Immature natural killer cell (primary cell): Measurements from ENCODE around the gene OR7G1. TPM values are rescaled to one million over a fixed set of nuclear protein-coding genes. Genes with fewer than 3 reads are reported as not detected.

Experiments used
- DNase-seq, 3 donors: peaks; one replicate each; pipeline ENCODE4 v3.0.0; 2022; ENCODE audit warnings: mixed read lengths in 1 of 3
- H3K27ac Mint-ChIP-seq, 6 donors: one replicate each; pipeline ENCODE4 v1.8.0; 2020; ENCODE audit warnings: mixed read lengths in 6 of 6, mild to moderate bottlenecking in 5 of 6, inconsistent platforms in 4 of 6, moderate library complexity in 3 of 6
- H3K27me3 Mint-ChIP-seq, 3 donors: one replicate each; pipeline ENCODE4 v1.8.0; 2020 to 2021; ENCODE audit warnings: low read depth in 3 of 3, mild to moderate bottlenecking in 3 of 3, mixed read lengths in 3 of 3, moderate library complexity in 3 of 3, inconsistent platforms in 1 of 3
- H3K36me3 Mint-ChIP-seq, 3 donors: one replicate each; pipeline ENCODE4 v1.8.0; 2020; ENCODE audit warnings: mixed read lengths in 3 of 3, inconsistent platforms in 2 of 3, mild to moderate bottlenecking in 2 of 3
- H3K4me1 Mint-ChIP-seq, 2 donors: one replicate each; pipeline ENCODE4 v1.8.0; 2020; ENCODE audit warnings: inconsistent platforms in 2 of 2, mild to moderate bottlenecking in 2 of 2, mixed read lengths in 2 of 2, moderate library complexity in 1 of 2
- H3K4me3 Mint-ChIP-seq, 5 donors: one replicate each; pipeline ENCODE4 v1.8.0; 2020; ENCODE audit warnings: mild to moderate bottlenecking in 5 of 5, mixed read lengths in 5 of 5, inconsistent platforms in 3 of 5, moderate library complexity in 3 of 5
- H3K9me3 Mint-ChIP-seq, 6 donors: one replicate each; pipeline ENCODE4 v1.8.0; 2020; ENCODE audit warnings: mild to moderate bottlenecking in 6 of 6, mixed read lengths in 6 of 6, inconsistent platforms in 4 of 6, moderate library complexity in 3 of 6
- polyA plus RNA-seq, 3 donors: library from polyadenylated mRNA; unstranded; fragments of 300-500 nt; fragmentation: Illumina TruSeq; gene quantifications; one replicate each; pipeline ENCODE4 v1.2.3, GENCODE V29; 2021

OR7G1 gene, protein sequence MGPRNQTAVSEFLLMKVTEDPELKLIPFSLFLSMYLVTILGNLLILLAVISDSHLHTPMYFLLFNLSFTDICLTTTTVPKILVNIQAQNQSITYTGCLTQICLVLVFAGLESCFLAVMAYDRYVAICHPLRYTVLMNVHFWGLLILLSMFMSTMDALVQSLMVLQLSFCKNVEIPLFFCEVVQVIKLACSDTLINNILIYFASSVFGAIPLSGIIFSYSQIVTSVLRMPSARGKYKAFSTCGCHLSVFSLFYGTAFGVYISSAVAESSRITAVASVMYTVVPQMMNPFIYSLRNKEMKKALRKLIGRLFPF
- not detected for polyA plus RNA-seq

DNA sequence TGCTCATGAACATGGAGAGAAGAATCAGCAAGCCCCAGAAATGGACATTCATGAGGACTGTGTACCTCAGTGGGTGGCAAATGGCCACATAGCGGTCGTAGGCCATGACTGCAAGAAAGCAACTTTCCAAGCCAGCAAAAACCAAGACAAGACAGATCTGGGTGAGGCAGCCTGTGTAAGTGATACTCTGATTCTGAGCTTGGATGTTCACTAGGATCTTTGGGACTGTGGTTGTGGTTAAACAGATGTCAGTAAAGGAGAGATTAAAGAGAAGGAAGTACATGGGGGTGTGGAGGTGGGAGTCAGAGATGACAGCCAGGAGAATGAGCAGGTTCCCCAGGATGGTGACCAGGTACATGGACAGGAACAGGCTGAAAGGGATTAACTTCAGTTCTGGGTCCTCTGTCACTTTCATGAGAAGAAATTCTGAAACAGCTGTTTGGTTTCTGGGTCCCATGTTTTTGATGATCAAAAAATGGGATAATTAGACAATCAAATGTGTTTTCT, at the start of gene OR7G1:
OR7G1 (minus strand) TSS at position 457 of the 507 bp plus-strand sequence; CDS start at position 457, 0 bp downstream.
- H3K27ac Mint-ChIP-seq = no peak within 1 kb of the TSS
- peaks cover 2 to 11% (median 5%) of the 10 kb centered on the region in 3 donors for H3K27me3 Mint-ChIP-seq
- no peak for DNase-seq
- no peak within 1 kb of the TSS for H3K4me3 Mint-ChIP-seq
- no peaks in the 10 kb centered on the region for H3K9me3 Mint-ChIP-seq
- no peaks in the 10 kb centered on the region for H3K36me3 Mint-ChIP-seq
- H3K4me1 Mint-ChIP-seq = no peaks in the 10 kb centered on the region

DNA sequence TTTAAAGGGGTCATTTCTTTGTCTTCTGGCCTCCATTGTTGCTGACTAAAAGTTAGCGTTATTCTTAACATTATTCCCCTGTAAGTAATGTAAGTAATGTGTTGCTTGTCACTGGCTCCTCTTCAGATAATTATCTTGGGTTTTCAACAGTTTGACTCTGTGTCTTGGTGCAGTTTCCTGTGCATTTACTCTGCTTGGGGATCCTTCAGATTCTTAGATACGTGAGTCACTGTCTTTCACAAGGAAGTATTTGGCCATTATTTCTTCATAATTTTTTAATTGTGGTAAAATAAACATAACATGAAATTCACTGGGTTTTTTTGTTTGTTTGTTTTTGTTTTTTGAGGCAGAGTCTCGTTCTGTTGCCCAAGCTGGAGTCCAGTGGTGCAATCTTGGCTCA, 49.7 kb upstream of the OR7G1 start:
- peaks cover 0 to 2% (median 0%) of the 10 kb centered on the region in 3 donors for H3K27me3 Mint-ChIP-seq
- no peak overlapping the region for H3K27ac Mint-ChIP-seq
- DNase-seq = no peak
- H3K36me3 Mint-ChIP-seq = peaks cover 33 to 59% (median 53%) of the 10 kb centered on the region in 3 donors
- H3K4me3 Mint-ChIP-seq = no peak overlapping the region
- peaks cover 0 to 1% of the 10 kb centered on the region in 2 donors for H3K4me1 Mint-ChIP-seq
- H3K9me3 Mint-ChIP-seq = no peaks in the 10 kb centered on the region

DNA sequence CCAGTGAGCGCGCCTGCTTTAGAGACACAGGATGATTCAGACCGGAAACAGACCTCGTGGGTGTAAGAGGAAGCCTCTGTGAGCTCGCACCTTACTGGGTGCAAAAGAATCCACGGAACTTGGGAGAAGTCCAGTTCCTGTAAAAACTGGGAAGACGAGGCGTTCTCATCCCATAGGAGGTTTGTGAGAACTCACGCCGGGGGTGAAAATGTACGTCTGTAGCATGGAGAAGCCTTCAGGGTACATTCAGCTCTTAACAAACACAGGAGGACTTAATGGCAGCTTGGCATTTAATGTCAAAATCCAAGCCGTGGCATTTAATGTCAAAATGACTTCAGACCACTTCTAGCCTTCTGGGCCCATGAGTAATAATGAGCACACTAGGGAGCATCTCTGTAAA, 45.9 kb upstream of the OR7G1 start:
- H3K4me3 Mint-ChIP-seq = no peak overlapping the region
- peaks cover 0 to 1% of the 10 kb centered on the region in 2 donors for H3K4me1 Mint-ChIP-seq
- no peak overlapping the region for H3K27ac Mint-ChIP-seq
- no peak for DNase-seq
- H3K9me3 Mint-ChIP-seq = no peaks in the 10 kb centered on the region
- H3K36me3 Mint-ChIP-seq = peaks cover 45 to 68% (median 61%) of the 10 kb centered on the region in 3 donors
- peaks cover 0 to 3% (median 2%) of the 10 kb centered on the region in 3 donors for H3K27me3 Mint-ChIP-seq

DNA sequence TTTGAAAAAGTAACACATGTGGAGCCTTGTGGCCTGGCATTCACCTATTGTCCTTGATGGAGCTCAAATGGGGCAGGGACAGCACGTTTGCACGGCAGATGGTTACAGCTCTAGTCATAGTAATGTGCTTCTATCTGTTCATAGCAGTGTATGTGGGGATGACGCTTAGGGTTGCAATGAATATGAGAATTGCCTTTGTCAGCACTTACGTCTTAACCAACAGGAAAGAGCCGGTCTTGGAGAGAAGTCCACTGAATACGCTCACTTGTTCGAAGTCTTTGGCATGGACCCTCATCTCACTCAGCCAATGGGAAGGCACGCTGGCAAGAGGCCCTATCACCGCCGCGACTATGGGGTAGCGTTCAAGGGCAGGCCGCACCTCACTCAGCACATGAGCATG, 44.3 kb upstream of the OR7G1 start:
- no peak for DNase-seq
- Mint-ChIP-seq H3K4me1 (peaks cover 10 to 15% of the 10 kb centered on the region in 2 donors), H3K4me3 (no peak overlapping the region), H3K27me3 (peaks cover 0 to 3% (median 2%) of the 10 kb centered on the region in 3 donors), H3K36me3 (peaks cover 45 to 62% (median 57%) of the 10 kb centered on the region in 3 donors), H3K9me3 (no peaks in the 10 kb centered on the region), H3K27ac (no peak overlapping the region)

DNA sequence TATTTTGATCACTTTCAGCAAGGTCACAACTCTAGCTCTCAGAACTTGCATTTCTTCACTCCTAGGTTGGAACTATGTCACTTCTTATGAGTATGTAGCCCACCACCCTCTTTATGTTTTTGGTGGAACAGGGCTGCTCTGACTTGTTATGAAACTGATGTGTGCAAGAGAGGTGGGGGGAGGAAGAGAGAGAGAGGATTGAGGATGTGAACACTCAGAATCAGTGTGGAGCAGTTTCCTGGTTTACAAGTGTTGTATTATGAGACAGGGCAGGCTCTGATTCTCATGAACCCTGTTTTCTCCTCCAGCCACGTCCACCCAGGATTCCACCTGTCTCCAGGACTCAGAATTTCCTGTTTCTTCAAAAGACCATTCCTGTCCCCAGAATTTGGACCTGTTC, 40.7 kb upstream of the OR7G1 start:
- no peak for DNase-seq
- H3K27ac Mint-ChIP-seq = no peak overlapping the region
- no peak overlapping the region for H3K4me3 Mint-ChIP-seq
- no peaks in the 10 kb centered on the region for H3K9me3 Mint-ChIP-seq
- peaks cover 41 to 46% of the 10 kb centered on the region in 2 donors for H3K4me1 Mint-ChIP-seq
- H3K27me3 Mint-ChIP-seq = peaks cover 0 to 4% (median 2%) of the 10 kb centered on the region in 3 donors
- peaks cover 28 to 40% (median 33%) of the 10 kb centered on the region in 3 donors for H3K36me3 Mint-ChIP-seq

DNA sequence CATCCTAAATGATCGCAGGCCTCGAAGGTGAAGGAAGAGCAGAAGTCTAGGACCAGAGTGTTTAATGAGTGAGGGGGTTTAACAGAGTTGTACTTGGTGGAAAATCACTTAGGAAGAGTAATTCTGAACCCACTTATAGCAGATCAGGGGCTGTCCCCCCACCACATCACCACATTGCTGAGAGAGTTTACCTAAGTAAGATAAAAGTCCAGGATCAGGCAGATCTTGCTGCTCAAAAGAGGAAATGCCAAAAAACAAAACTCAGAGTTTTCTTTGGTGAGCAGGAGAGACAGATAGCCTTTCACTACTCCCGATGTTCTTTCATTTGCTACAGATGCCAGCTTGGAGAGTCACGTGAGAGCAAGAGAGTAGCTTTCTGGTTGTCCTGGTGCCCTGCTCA, 40.0 kb upstream of the OR7G1 start:
- no peak for DNase-seq
- Mint-ChIP-seq H3K4me1 (peaks cover 48 to 53% of the 10 kb centered on the region in 2 donors), H3K4me3 (no peak overlapping the region), H3K9me3 (no peaks in the 10 kb centered on the region), H3K36me3 (peaks cover 21 to 33% (median 26%) of the 10 kb centered on the region in 3 donors), H3K27me3 (peaks cover 0 to 4% (median 2%) of the 10 kb centered on the region in 3 donors), H3K27ac (peak overlapping the region in 3 of 6 donors; percentile 54 to 84 (median 60))

DNA sequence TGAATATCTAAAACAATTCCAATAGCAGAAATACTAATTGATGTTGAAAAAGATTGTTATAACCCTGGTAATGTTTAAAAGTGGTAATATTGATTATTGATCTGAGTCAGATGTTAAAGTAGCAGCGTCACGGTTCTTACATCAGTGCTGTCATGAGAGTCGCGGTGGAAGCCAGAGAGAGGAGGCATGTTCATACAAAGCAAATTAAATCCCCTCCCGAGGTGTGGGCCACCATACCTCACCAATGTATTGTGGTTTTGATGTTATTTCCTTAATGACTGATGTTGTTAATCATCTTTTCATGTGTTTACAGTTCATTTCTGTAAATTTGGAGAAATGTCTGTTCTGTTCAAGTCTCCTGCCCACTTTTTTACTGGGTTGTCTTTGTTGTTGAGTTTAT, 35.8 kb upstream of the OR7G1 start:
- DNase-seq = peak; percentile 7 to 45 (median 43)
- peaks cover 0 to 1% (median 0%) of the 10 kb centered on the region in 3 donors for H3K27me3 Mint-ChIP-seq
- H3K9me3 Mint-ChIP-seq = peaks cover 0 to 1% (median 0%) of the 10 kb centered on the region in 6 donors
- peaks cover 5 to 10% (median 9%) of the 10 kb centered on the region in 3 donors for H3K36me3 Mint-ChIP-seq
- H3K27ac Mint-ChIP-seq = peak overlapping the region; percentile 5 to 76 (median 52)
- peaks cover 81 to 92% of the 10 kb centered on the region in 2 donors for H3K4me1 Mint-ChIP-seq
- peak overlapping the region in 4 of 5 donors; percentile 11 to 68 (median 54) for H3K4me3 Mint-ChIP-seq

DNA sequence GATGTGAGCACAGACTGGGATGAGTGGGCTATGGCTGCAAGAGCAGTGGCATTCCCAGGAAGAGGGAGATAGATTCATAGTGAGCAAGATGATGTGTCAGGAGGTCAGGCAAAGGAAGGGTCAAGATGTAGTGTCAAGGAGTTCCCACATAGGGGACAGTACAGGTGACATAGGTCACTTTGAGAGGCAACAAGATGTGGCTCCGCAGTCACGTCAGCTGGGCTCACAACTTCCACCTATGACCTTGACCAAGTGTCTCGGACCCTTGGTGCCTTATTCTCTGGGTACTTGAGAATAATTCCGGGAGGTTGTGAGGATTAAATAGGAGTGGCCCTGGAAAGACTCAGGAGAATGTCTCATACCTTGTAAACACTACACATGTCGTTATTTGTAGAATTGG, 35.1 kb upstream of the OR7G1 start:
- Mint-ChIP-seq H3K27ac (peak overlapping the region; percentile 5 to 76 (median 65)), H3K4me1 (peaks cover 76 to 96% of the 10 kb centered on the region in 2 donors), H3K36me3 (peaks cover 7 to 11% (median 7%) of the 10 kb centered on the region in 3 donors), H3K4me3 (peak overlapping the region in 4 of 5 donors; percentile 34 to 68 (median 55)), H3K27me3 (peaks cover 0 to 1% (median 0%) of the 10 kb centered on the region in 3 donors), H3K9me3 (peaks cover 0 to 3% (median 1%) of the 10 kb centered on the region in 6 donors)
- no peak for DNase-seq

DNA sequence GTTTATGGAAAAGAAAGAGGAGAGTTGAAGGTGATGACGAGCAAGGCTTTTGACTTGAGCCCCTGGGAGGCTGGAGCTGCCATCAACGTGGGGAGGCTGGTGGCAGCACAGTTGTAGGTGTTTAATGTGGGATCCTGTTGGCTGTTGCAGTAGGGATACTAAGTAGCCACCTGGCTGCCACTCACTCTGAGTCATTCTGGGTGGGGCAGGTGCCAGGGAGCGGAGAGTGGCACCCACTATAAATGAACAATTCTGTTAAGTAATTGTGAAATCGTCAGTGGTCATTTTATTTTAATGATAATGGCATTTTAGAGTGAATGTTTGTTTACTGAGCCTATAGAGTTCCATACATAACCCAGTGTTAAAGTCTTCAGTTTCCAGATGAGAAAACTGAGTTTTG, 34.4 kb upstream of the OR7G1 start:
- peaks cover 2 to 7% (median 6%) of the 10 kb centered on the region in 6 donors for H3K9me3 Mint-ChIP-seq
- peaks cover 72 to 94% of the 10 kb centered on the region in 2 donors for H3K4me1 Mint-ChIP-seq
- peaks cover 0 to 1% (median 0%) of the 10 kb centered on the region in 3 donors for H3K27me3 Mint-ChIP-seq
- H3K27ac Mint-ChIP-seq = peak overlapping the region; percentile 6 to 76 (median 68)
- H3K4me3 Mint-ChIP-seq = peak overlapping the region in 4 of 5 donors; percentile 31 to 59 (median 42)
- no peak for DNase-seq
- H3K36me3 Mint-ChIP-seq = peaks cover 12 to 16% (median 12%) of the 10 kb centered on the region in 3 donors

DNA sequence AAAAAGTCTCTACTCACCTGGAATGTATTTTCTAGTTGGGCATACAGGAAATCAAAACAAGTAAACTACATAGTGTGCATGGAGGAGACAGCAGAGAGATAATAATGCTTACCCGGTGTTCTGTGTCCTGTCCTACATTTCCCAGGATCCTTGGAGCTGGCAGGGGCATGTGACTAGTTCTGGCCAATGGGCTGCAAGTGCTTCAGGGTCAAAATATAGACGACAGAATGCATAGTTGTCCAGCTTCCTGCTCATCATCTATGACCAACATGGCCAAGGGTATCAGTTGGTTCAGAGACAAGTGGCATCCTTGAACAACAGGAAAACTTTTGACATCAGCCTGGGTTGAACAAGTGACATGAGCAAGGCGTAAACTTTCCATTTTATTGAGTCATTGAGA, 33.1 kb upstream of the OR7G1 start:
- Mint-ChIP-seq H3K27me3 (no peaks in the 10 kb centered on the region), H3K4me1 (peaks cover 65 to 93% of the 10 kb centered on the region in 2 donors), H3K4me3 (peak overlapping the region in 1 of 5 donors; percentile 62), H3K27ac (peak overlapping the region in 5 of 6 donors; percentile 14 to 86 (median 55)), H3K36me3 (peaks cover 18 to 28% (median 19%) of the 10 kb centered on the region in 3 donors), H3K9me3 (peaks cover 6 to 15% (median 9%) of the 10 kb centered on the region in 6 donors)
- no peak for DNase-seq

DNA sequence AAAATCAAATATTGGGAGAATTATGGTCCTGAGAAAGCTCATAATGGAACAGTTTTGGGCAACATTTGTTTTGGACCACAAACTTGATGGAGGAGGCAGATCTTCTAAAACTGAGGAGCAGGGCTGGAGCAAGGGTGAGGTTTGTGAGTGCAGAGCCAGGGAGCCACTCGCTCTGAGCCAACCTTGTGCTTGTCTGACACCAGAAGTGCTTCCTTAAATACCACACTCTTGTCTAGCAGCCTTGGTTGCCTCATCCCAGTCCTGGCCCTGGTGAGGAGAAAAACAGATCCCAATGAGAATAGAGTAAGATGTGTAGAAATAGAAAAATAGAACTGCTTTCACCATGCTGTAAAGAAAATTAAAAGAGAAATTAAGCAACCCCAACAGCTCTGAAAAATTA, 31.3 kb upstream of the OR7G1 start:
- Mint-ChIP-seq H3K27ac (no peak overlapping the region), H3K27me3 (no peaks in the 10 kb centered on the region), H3K4me1 (peaks cover 64 to 93% of the 10 kb centered on the region in 2 donors), H3K9me3 (peaks cover 6 to 15% (median 9%) of the 10 kb centered on the region in 6 donors), H3K4me3 (no peak overlapping the region), H3K36me3 (peaks cover 13 to 24% (median 14%) of the 10 kb centered on the region in 3 donors)
- DNase-seq = no peak

DNA sequence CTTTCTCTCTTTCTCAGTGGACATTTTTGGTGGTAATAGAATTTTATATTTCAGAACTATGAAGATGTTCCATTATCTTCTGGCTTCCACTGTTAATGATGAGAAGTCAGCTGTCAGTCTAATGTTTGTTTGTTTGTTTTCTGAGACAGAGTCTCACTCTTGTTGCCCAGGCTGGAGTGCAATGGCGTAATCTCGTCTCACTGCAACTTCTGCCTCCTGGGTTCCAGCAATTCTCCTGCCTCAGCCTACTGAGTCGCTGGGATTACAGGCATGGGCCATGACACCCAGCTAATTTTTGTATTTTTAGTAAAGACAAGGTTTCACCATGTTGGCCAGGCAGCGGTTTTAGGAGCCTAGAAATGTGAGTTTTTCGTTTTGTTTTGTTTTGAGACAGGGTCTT, 29.4 kb upstream of the OR7G1 start:
- peaks cover 6 to 15% (median 9%) of the 10 kb centered on the region in 6 donors for H3K9me3 Mint-ChIP-seq
- H3K27ac Mint-ChIP-seq = no peak overlapping the region
- DNase-seq = no peak
- H3K4me1 Mint-ChIP-seq = peaks cover 62 to 93% of the 10 kb centered on the region in 2 donors
- H3K27me3 Mint-ChIP-seq = peaks cover 0 to 1% (median 0%) of the 10 kb centered on the region in 3 donors
- peaks cover 13 to 24% (median 14%) of the 10 kb centered on the region in 3 donors for H3K36me3 Mint-ChIP-seq
- H3K4me3 Mint-ChIP-seq = peak overlapping the region in 1 of 5 donors; percentile 9

DNA sequence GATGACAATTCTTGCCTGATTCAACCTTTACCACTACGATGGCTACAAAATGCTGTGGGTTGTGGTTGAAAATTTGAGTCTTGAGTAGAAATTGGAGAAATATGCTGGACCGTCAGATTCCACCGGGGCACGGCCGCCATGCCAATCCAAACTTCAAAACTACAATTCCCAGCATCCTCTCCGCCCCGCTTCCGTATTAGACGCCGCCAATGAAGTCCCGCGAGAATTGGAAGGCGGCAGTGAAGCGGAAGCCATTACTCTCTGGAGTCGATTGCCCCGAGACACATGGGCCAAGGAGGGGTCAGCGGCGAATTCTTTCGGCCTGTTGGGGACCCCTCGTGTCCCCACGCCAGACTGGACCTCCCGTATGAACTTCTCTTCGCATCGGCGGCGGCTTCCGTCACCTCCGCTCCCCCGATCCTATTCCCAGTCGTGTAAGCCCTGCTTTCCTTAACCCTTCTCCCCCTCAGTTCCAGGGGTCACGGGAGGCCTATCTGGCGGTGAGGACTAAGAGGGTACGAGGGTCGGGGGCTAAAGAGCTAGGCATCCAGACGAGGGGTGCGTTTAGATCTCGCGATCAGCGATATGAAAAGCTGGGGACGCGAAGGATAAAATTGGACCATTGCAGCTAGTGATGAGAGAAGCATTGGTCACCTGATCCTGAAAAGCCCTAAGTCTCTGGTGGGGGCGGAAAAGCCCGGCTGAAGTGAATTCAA, 24.8 kb upstream of the OR7G1 start, which contains the start of gene ZNF317:
ZNF317 (plus strand) TSS at position 239 of the 716 bp plus-strand sequence. CDS start 15,620 bp downstream, outside the sequence.
- DNase-seq = peak; percentile 88 to 89 (median 89)
- Mint-ChIP-seq H3K4me3 (peak within 1 kb of the TSS; percentile 88 to 99 (median 97)), H3K27me3 (peaks cover 0 to 1% (median 0%) of the 10 kb centered on the region in 3 donors), H3K27ac (peak within 1 kb of the TSS; percentile 90 to 98 (median 97)), H3K4me1 (peaks cover 36 to 56% of the 10 kb centered on the region in 2 donors), H3K36me3 (peaks cover 8 to 15% (median 9%) of the 10 kb centered on the region in 3 donors), H3K9me3 (peaks cover 0 to 10% (median 6%) of the 10 kb centered on the region in 6 donors)
